H1 (cell line): ENCODE results near the gene KLHL26. TPM values are rescaled to one million over a fixed set of nuclear protein-coding genes. Genes with fewer than 3 reads are reported as not detected.

Experiments
- BRCA1 ChIP-seq: IDR thresholded peaks from 2 replicates; pipeline ENCODE4 v1.6.1; 2012; ENCODE audit warnings: low read depth, low read length, improper control_type of control experiment
- RAD21 ChIP-seq, 2 experiments: IDR thresholded peaks in 1 of 2; conservative IDR thresholded peaks in 1 of 2; 2 replicates each; pipeline ENCODE4 v1.6.1; 2011; ENCODE audit warnings: low read depth in 2 of 2, low read length in 2 of 2, improper control_type of control experiment in 1 of 2, inconsistent platforms in 1 of 2, mild to moderate bottlenecking in 1 of 2, moderate library complexity in 1 of 2
- polyA plus RNA-seq, 7 experiments: library from polyadenylated mRNA; depleted of rRNA in 3 of 7; stranded (reverse) in 5 of 7; unstranded in 2 of 7; fragments of >200 nt in 5 of 7; fragments of 200-250 nt in 2 of 7; gene quantifications; 1 replicate in 5 of 7; 2 replicates in 1 of 7; 4 replicates in 1 of 7; pipeline versions ENCODE4 v1.2.1 to v1.2.3, GENCODE V29; 2011 to 2013; ENCODE audit warnings: missing spikeins in 2 of 7, mixed read lengths in 2 of 7
- total RNA-seq: library from RNA; stranded (reverse); fragmentation: NEBNext Ultra II Directional; extraction: Animal tissue kit (Norgen Biotek cat#: 25700); gene quantifications from 2 replicates; pipeline ENCODE4 v1.2.1, GENCODE V29; 2021

The KLHL26 gene
- total and polyA plus RNA-seq, 2 of the 8 experiments (the other 6 are each of a cell fraction or from before 2014, with no cell fraction given): 2.2 to 8.8 TPM

DNA sequence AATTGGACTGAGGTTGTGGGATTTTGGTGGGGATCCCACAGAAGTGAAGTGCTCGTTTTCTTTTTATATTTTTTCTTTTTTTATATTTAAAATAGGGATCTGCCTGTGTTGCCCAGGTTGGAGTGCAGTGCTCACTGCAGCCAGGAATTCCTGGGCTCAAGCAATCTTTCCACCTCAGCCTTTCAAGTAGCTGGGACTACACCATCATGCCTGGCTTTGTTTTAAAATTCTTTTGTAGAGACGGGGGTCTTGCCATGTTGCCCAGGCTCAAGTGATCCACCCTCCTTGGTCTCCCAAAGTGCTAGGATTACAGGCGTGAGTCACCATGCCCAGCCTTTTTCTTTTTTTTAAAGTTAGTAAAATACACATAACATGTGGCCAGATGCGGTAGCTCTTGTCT, 67.2 kb downstream of the KLHL26 start (continued):
- no peak for TF ChIP-seq RAD21 (IDR thresholded peaks at IDR 0.05 in 1 of 2, conservative IDR thresholded peaks at IDR 0.05 in 1 of 2; ENCODE audit: low read depth in 2 of 2, low read length in 2 of 2)
- TF ChIP-seq BRCA1: no peak
